ENCODE data around the gene ANKRD55.

DNA sequence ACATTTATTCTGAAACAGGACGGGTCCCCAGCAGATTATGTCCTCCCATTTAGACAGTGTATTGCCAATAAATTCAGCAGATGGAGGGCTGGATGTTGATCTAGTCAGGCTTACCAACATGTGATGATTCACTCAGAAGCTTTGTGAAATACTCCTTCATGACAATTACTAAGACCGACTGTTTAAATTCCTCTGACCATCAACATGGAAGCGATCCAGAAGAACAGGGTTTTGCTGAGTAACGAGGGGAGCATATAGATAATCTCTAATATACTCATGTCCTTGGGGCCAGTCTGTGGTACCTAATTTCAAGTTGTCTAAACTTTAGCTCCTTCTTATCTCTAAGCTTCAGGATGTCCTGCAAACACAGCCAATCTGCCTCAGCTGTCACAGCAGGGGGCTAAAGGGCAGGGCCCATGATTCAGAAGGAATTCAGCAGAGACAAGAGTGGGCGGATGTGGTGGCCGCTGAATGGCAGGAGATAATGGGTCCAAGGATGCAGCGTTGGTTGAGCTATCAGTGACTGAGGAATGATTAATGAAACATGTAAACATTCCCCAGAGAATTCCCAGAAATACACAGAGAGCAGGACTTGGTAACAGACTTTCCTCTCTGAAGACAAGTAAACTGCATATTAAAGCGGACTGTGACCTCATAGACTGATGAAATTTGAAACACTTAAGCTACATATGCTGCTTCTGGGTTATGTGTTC is 109.4 kb downstream of the ANKRD55 start:
- peak; percentile 95 for TF ChIP-seq POLR2AphosphoS5 (IDR thresholded peaks at IDR 0.05; ENCODE audit: insufficient read depth, low read depth, low read length)
- TF ChIP-seq, protein P1, sequence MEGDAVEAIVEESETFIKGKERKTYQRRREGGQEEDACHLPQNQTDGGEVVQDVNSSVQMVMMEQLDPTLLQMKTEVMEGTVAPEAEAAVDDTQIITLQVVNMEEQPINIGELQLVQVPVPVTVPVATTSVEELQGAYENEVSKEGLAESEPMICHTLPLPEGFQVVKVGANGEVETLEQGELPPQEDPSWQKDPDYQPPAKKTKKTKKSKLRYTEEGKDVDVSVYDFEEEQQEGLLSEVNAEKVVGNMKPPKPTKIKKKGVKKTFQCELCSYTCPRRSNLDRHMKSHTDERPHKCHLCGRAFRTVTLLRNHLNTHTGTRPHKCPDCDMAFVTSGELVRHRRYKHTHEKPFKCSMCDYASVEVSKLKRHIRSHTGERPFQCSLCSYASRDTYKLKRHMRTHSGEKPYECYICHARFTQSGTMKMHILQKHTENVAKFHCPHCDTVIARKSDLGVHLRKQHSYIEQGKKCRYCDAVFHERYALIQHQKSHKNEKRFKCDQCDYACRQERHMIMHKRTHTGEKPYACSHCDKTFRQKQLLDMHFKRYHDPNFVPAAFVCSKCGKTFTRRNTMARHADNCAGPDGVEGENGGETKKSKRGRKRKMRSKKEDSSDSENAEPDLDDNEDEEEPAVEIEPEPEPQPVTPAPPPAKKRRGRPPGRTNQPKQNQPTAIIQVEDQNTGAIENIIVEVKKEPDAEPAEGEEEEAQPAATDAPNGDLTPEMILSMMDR (IDR thresholded peaks at IDR 0.05; ENCODE audit: extremely low read depth in 1 of 2, insufficient read depth in 1 of 2, low read depth in 1 of 2, low read length in 2 of 2) = no peak

All from endothelial cell of umbilical vein (primary cell).